Esophagus muscularis mucosa (tissue), 3 donors: Measurements from ENCODE around the gene RAB6A.

Source experiments
- POLR2A ChIP-seq: fragments of 450-650 bp; IDR thresholded peaks from one replicate; pipeline ENCODE4 v1.6.1; 2017; ENCODE audit warnings: antibody characterized with exemption, moderate library complexity, mild to moderate bottlenecking, low read depth
- TF ChIP-seq, protein P1 (sequence below), 3 experiments: fragments of 200-600 bp in 2 of 3; fragments of 450-650 bp in 1 of 3; sonication (generic) in 2 of 3; IDR thresholded peaks; one replicate each; pipeline ENCODE4 v1.5.1; 2017 to 2019; ENCODE audit warnings: antibody characterized with exemption in 3 of 3, mild to moderate bottlenecking in 2 of 3, moderate library complexity in 1 of 3

DNA sequence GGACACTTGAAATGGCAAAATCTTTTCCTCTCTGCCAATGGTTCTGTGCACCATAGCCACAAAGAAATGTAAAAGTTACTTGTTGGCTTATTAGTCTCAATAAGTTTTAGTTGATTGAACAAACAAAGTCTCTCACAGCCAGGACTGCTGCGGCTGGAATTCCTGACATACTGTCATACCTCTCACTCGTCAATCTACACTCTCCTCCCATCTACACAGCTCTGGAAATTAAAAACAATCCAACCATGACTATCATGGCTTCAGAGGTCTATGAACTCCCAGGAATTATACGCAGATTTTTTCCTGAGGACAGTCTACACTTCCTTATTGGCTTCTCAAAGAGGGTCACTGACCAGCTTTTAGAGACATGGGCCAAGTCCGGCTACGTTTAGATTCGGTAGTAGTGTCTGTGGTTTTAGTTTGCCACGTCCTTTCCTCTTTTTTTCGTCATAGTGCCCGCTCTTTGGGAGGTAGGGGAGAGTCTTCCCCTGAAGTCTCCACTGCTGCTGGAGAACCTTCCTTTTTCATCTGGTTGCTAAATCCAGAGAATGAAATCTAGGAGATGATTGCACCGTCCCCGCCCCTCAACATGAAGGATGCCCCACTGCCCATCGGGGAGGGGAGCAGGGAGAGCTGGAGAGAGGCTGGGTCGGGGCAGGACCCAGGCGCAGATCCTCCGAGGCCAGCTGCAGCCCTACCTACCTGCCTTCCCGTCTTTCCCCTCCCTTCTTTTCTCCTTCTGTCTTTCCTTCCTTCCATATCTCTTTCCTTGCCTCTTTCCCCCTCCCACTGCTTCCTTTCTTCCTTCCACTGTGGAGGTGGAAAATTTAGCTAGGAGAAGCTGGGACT lies 115.5 kb downstream of the RAB6A start:
- TF ChIP-seq, protein P1, sequence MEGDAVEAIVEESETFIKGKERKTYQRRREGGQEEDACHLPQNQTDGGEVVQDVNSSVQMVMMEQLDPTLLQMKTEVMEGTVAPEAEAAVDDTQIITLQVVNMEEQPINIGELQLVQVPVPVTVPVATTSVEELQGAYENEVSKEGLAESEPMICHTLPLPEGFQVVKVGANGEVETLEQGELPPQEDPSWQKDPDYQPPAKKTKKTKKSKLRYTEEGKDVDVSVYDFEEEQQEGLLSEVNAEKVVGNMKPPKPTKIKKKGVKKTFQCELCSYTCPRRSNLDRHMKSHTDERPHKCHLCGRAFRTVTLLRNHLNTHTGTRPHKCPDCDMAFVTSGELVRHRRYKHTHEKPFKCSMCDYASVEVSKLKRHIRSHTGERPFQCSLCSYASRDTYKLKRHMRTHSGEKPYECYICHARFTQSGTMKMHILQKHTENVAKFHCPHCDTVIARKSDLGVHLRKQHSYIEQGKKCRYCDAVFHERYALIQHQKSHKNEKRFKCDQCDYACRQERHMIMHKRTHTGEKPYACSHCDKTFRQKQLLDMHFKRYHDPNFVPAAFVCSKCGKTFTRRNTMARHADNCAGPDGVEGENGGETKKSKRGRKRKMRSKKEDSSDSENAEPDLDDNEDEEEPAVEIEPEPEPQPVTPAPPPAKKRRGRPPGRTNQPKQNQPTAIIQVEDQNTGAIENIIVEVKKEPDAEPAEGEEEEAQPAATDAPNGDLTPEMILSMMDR (IDR thresholded peaks at IDR 0.05), result no peak
- TF ChIP-seq POLR2A, result no peak
